ENCODE measurements around the gene STARD3. TPM values are rescaled to one million over a fixed set of nuclear protein-coding genes. Genes with fewer than 3 reads are reported as not detected.
A peak's percentile ranks its signal among the peaks of the same experiment; 100 is the strongest.

The STARD3 gene
- total and polyA plus RNA-seq, 2 of the 13 experiments (the other 11 are each of a cell fraction or from before 2014, with no cell fraction given) = 34.6 to 100 TPM

DNA sequence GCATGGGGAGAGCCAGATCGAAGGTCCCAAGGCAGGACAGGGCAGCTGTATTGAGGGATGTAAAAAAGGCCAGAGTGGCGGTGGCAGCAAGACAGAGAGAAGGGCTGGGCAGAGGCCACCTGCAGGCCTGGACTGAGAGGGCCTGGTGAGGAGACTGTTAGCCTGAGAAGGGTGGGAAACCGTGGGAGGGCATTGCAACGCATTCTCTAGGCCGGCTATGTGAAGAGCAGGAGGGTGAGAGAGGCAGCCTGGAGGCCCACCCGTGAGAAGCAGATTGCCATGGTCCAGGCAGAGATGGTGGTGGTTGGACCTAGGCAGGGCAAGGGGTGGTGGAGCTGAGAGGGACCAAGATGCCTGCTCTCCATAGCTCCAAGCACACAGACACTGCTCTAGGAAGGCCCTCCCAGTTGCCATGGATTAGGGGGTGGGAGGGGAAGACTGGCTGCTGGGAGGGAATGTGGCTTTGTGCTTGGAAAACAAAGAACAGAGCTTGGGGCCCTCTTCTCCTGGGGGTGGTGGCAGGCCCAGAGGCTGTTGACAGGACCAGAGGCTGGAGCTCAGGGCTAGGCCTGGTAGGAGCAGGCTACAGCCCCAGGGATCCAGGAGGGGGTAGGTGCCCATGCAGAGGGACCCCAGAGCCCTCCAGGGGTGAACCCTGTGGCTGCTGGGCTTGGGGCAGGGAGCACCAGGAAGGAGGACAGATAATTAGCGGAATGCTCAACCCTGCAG, 15.8 kb downstream of the STARD3 start (continued):
- TF ChIP-seq ZNF577 (CRISPR knock-in tag; IDR thresholded peaks at IDR 0.05; ENCODE audit: borderline replicate concordance, low read depth) = no peak
- TF ChIP-seq GABPB1 (CRISPR knock-in tag; IDR thresholded peaks at IDR 0.05) = peak; percentile 25; the same call in 1 of the 2 replicates
- no peak for TF ChIP-seq KLF11 (CRISPR knock-in tag; IDR thresholded peaks at IDR 0.05)
- TF ChIP-seq, protein P1, sequence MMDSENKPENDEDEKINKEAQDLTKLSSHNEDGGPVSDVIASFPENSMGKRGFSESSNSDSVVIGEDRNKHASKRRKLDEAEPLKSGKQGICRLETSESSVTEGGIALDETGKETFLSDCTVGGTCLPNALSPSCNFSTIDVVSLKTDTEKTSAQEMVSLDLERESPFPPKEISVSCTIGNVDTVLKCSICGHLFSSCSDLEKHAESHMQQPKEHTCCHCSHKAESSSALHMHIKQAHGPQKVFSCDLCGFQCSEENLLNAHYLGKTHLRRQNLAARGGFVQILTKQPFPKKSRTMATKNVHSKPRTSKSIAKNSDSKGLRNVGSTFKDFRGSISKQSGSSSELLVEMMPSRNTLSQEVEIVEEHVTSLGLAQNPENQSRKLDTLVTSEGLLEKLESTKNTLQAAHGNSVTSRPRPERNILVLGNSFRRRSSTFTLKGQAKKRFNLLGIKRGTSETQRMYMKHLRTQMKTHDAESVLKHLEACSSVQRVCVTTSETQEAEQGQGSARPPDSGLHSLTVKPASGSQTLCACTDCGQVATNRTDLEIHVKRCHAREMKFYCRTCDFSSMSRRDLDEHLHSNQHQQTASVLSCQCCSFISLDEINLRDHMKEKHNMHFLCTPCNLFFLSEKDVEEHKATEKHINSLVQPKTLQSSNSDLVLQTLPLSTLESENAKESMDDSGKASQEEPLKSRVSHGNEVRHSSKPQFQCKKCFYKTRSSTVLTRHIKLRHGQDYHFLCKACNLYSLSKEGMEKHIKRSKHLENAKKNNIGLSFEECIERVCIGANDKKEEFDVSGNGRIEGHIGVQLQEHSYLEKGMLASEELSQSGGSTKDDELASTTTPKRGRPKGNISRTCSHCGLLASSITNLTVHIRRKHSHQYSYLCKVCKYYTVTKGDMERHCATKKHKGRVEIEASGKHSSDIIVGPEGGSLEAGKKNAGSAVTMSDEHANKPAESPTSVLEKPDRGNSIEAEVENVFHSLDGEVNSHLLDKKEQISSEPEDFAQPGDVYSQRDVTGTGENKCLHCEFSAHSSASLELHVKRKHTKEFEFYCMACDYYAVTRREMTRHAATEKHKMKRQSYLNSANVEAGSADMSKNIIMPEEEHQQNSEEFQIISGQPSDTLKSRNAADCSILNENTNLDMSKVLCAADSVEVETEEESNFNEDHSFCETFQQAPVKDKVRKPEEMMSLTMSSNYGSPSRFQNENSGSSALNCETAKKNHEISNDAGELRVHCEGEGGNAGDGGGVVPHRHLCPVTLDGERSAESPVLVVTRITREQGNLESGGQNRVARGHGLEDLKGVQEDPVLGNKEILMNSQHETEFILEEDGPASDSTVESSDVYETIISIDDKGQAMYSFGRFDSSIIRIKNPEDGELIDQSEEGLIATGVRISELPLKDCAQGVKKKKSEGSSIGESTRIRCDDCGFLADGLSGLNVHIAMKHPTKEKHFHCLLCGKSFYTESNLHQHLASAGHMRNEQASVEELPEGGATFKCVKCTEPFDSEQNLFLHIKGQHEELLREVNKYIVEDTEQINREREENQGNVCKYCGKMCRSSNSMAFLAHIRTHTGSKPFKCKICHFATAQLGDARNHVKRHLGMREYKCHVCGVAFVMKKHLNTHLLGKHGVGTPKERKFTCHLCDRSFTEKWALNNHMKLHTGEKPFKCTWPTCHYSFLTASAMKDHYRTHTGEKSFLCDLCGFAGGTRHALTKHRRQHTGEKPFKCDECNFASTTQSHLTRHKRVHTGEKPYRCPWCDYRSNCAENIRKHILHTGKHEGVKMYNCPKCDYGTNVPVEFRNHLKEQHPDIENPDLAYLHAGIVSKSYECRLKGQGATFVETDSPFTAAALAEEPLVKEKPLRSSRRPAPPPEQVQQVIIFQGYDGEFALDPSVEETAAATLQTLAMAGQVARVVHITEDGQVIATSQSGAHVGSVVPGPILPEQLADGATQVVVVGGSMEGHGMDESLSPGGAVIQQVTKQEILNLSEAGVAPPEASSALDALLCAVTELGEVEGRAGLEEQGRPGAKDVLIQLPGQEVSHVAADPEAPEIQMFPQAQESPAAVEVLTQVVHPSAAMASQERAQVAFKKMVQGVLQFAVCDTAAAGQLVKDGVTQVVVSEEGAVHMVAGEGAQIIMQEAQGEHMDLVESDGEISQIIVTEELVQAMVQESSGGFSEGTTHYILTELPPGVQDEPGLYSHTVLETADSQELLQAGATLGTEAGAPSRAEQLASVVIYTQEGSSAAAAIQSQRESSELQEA (CRISPR knock-in tag; IDR thresholded peaks at IDR 0.05; ENCODE audit: not compliant biosample characterization) = no peak
- TF ChIP-seq, protein P2, sequence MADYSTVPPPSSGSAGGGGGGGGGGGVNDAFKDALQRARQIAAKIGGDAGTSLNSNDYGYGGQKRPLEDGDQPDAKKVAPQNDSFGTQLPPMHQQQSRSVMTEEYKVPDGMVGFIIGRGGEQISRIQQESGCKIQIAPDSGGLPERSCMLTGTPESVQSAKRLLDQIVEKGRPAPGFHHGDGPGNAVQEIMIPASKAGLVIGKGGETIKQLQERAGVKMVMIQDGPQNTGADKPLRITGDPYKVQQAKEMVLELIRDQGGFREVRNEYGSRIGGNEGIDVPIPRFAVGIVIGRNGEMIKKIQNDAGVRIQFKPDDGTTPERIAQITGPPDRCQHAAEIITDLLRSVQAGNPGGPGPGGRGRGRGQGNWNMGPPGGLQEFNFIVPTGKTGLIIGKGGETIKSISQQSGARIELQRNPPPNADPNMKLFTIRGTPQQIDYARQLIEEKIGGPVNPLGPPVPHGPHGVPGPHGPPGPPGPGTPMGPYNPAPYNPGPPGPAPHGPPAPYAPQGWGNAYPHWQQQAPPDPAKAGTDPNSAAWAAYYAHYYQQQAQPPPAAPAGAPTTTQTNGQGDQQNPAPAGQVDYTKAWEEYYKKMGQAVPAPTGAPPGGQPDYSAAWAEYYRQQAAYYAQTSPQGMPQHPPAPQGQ (CRISPR knock-in tag; IDR thresholded peaks at IDR 0.05; ENCODE audit: borderline replicate concordance) = no peak
- TF ChIP-seq ZNF180 (CRISPR knock-in tag; IDR thresholded peaks at IDR 0.05; ENCODE audit: borderline replicate concordance, low read depth) = no peak
- TF ChIP-seq, protein P3, sequence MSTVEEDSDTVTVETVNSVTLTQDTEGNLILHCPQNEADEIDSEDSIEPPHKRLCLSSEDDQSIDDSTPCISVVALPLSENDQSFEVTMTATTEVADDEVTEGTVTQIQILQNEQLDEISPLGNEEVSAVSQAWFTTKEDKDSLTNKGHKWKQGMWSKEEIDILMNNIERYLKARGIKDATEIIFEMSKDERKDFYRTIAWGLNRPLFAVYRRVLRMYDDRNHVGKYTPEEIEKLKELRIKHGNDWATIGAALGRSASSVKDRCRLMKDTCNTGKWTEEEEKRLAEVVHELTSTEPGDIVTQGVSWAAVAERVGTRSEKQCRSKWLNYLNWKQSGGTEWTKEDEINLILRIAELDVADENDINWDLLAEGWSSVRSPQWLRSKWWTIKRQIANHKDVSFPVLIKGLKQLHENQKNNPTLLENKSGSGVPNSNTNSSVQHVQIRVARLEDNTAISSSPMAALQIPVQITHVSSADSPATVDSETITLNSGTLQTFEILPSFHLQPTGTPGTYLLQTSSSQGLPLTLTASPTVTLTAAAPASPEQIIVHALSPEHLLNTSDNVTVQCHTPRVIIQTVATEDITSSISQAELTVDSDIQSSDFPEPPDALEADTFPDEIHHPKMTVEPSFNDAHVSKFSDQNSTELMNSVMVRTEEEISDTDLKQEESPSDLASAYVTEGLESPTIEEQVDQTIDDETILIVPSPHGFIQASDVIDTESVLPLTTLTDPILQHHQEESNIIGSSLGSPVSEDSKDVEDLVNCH (CRISPR knock-in tag; IDR thresholded peaks at IDR 0.05) = no peak
- TF ChIP-seq, protein P4, sequence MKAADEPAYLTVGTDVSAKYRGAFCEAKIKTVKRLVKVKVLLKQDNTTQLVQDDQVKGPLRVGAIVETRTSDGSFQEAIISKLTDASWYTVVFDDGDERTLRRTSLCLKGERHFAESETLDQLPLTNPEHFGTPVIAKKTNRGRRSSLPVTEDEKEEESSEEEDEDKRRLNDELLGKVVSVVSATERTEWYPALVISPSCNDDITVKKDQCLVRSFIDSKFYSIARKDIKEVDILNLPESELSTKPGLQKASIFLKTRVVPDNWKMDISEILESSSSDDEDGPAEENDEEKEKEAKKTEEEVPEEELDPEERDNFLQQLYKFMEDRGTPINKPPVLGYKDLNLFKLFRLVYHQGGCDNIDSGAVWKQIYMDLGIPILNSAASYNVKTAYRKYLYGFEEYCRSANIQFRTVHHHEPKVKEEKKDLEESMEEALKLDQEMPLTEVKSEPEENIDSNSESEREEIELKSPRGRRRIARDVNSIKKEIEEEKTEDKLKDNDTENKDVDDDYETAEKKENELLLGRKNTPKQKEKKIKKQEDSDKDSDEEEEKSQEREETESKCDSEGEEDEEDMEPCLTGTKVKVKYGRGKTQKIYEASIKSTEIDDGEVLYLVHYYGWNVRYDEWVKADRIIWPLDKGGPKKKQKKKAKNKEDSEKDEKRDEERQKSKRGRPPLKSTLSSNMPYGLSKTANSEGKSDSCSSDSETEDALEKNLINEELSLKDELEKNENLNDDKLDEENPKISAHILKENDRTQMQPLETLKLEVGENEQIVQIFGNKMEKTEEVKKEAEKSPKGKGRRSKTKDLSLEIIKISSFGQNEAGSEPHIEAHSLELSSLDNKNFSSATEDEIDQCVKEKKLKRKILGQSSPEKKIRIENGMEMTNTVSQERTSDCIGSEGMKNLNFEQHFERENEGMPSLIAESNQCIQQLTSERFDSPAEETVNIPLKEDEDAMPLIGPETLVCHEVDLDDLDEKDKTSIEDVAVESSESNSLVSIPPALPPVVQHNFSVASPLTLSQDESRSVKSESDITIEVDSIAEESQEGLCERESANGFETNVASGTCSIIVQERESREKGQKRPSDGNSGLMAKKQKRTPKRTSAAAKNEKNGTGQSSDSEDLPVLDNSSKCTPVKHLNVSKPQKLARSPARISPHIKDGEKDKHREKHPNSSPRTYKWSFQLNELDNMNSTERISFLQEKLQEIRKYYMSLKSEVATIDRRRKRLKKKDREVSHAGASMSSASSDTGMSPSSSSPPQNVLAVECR (CRISPR knock-in tag; IDR thresholded peaks at IDR 0.05; ENCODE audit: borderline replicate concordance) = peak; percentile 23; the same call in 1 of the 2 replicates
- no peak for TF ChIP-seq ZMAT3 (CRISPR knock-in tag; conservative IDR thresholded peaks at IDR 0.05)
- no peak for TF ChIP-seq ZSCAN9 (CRISPR knock-in tag; IDR thresholded peaks at IDR 0.05; ENCODE audit: borderline replicate concordance)
- no peak for TF ChIP-seq HNRNPUL1 (IDR thresholded peaks at IDR 0.05; ENCODE audit: low read depth, low read length)

All from HepG2 (cell line).